Measurements from ENCODE around the gene PRKAG2.

GRCh38 chr7:151792086-151792485 is 84.8 kb downstream of the PRKAG2 start:
- TF ChIP-seq CTCF (IDR thresholded peaks at IDR 0.05 in 8 of 11, conservative IDR thresholded peaks at IDR 0.05 in 3 of 11) (no peak), POLR2AphosphoS5 (IDR thresholded peaks at IDR 0.05) (no peak)
